HepG2 (cell line): ENCODE results near the gene EXOC1. TPM values are rescaled to one million over a fixed set of nuclear protein-coding genes. Genes with fewer than 3 reads are reported as not detected.
A peak's percentile ranks its signal among the peaks of the same experiment; 100 is the strongest.

Source experiments
- CBX5 ChIP-seq: sonication (generic); formaldehyde crosslinking; IDR thresholded peaks from 2 replicates; pipeline ENCODE4 v1.4.0; 2020; ENCODE audit warnings: missing genetic modification reagents, borderline replicate concordance
- DPF2 ChIP-seq: sonication (generic); formaldehyde crosslinking; IDR thresholded peaks from 2 replicates; pipeline ENCODE4 v1.4.0; 2020; ENCODE audit warnings: mild to moderate bottlenecking, low read depth, missing genetic modification reagents, borderline replicate concordance
- GABPA ChIP-seq, 2 experiments: IDR thresholded peaks; 2 replicates each; pipeline ENCODE4 v1.6.1; 2011 to 2016; ENCODE audit warnings: low read depth in 2 of 2, low read length in 1 of 2, missing biosample characterization in 1 of 2, missing genetic modification characterization in 1 of 2
- GTF3A ChIP-seq: sonication (generic); formaldehyde crosslinking; conservative IDR thresholded peaks from 2 replicates; pipeline ENCODE4 v1.4.0; 2020; ENCODE audit warnings: mild to moderate bottlenecking, missing genetic modification reagents
- HOXA3 ChIP-seq: sonication (generic); formaldehyde crosslinking; IDR thresholded peaks from 2 replicates; pipeline ENCODE4 v1.5.0; 2020; ENCODE audit warnings: missing genetic modification reagents
- KDM5A ChIP-seq: fragments of 200-600 bp; sonication (generic); IDR thresholded peaks from 2 replicates; pipeline ENCODE4 v1.7.0; 2018; ENCODE audit warnings: antibody characterized with exemption, mild to moderate bottlenecking, low read length, borderline replicate concordance
- PHF20 ChIP-seq: sonication (generic); formaldehyde crosslinking; IDR thresholded peaks from 2 replicates; pipeline ENCODE4 v1.5.0; 2020; ENCODE audit warnings: mild to moderate bottlenecking, missing genetic modification reagents
- RBM22 ChIP-seq: fragments of 200-400 bp; formaldehyde crosslinking; optimal IDR thresholded peaks from 2 replicates; pipeline ENCODE3; 2017; ENCODE audit warnings: mild to moderate bottlenecking, low read length, moderate library complexity
- SALL2 ChIP-seq: sonication (generic); formaldehyde crosslinking; IDR thresholded peaks from 2 replicates; pipeline ENCODE4 v1.8.1; 2023; ENCODE audit warnings: mild to moderate bottlenecking, missing genetic modification reagents, inconsistent platforms
- SMAD9 ChIP-seq: sonication (generic); formaldehyde crosslinking; IDR thresholded peaks from 2 replicates; pipeline ENCODE4 v1.5.1; 2020; ENCODE audit warnings: mild to moderate bottlenecking, missing genetic modification reagents
- ZMYM4 ChIP-seq: sonication (generic); formaldehyde crosslinking; IDR thresholded peaks from 2 replicates; pipeline ENCODE4 v1.8.1; 2023; ENCODE audit warnings: mild to moderate bottlenecking, missing genetic modification reagents
- ZNF317 ChIP-seq: sonication (generic); formaldehyde crosslinking; IDR thresholded peaks from 2 replicates; pipeline ENCODE4 v1.5.0; 2020; ENCODE audit warnings: mild to moderate bottlenecking, missing genetic modification reagents
- ZNF382 ChIP-seq: sonication (generic); formaldehyde crosslinking; IDR thresholded peaks from 2 replicates; pipeline ENCODE4 v1.5.0; 2020; ENCODE audit warnings: missing genetic modification reagents, mild to moderate bottlenecking, borderline replicate concordance
- ZNF841 ChIP-seq: sonication (generic); formaldehyde crosslinking; IDR thresholded peaks from 2 replicates; pipeline ENCODE4 v1.8.1; 2023; ENCODE audit warnings: missing genetic modification reagents, borderline replicate concordance
- polyA plus RNA-seq, 8 experiments: library from polyadenylated mRNA; depleted of rRNA in 3 of 8; stranded (reverse) in 7 of 8; unstranded in 1 of 8; fragments of >200 nt; fragmentation: Illumina TruSeq in 4 of 8; extraction: Trizol in 4 of 8; gene quantifications; 2 replicates each; pipeline versions ENCODE4 v1.2.1 to v1.2.3, GENCODE V29; 2011 to 2016; ENCODE audit warnings: low read depth in 4 of 8, missing spikeins in 1 of 8, mixed read lengths in 1 of 8; ENCODE audit not compliant: insufficient read depth in 1 of 8
- total RNA-seq, 5 experiments: library from RNA; depleted of rRNA; stranded (reverse); fragments of >200 nt; fragmentation: Illumina TruSeq; extraction: Trizol; gene quantifications; 2 replicates each; pipeline ENCODE4 v1.2.3, GENCODE V29; 2016; ENCODE audit warnings: low read depth in 1 of 5
- TF ChIP-seq, protein P1 (sequence below): IDR thresholded peaks from 2 replicates; pipeline ENCODE4 v1.6.1; 2016; ENCODE audit warnings: control low read depth
- TF ChIP-seq, protein P2 (sequence below): sonication (generic); formaldehyde crosslinking; IDR thresholded peaks from 2 replicates; pipeline ENCODE4 v1.4.0; 2020; ENCODE audit warnings: missing genetic modification reagents
- TF ChIP-seq, protein P3 (sequence below): sonication (generic); formaldehyde crosslinking; IDR thresholded peaks from 2 replicates; pipeline ENCODE4; 2020; ENCODE audit warnings: missing genetic modification reagents, mild to moderate bottlenecking, borderline replicate concordance
- TF ChIP-seq, protein P4 (sequence below), 2 experiments: sonication (generic) in 1 of 2; formaldehyde crosslinking in 1 of 2; IDR thresholded peaks; 2 replicates each; pipeline versions ENCODE4 v1.5.1 to v1.6.1; 2011 to 2020; ENCODE audit warnings: borderline replicate concordance in 1 of 2, low read depth in 1 of 2, low read length in 1 of 2, mild to moderate bottlenecking in 1 of 2, missing genetic modification reagents in 1 of 2, moderate library complexity in 1 of 2
- TF ChIP-seq, protein P5 (sequence below): sonication (generic); formaldehyde crosslinking; IDR thresholded peaks from 2 replicates; pipeline ENCODE4 v1.5.1; 2020; ENCODE audit warnings: mild to moderate bottlenecking, missing genetic modification reagents, borderline replicate concordance

EXOC1 gene
- total and polyA plus RNA-seq, 2 of the 13 experiments (the other 11 are each of a cell fraction or from before 2014, with no cell fraction given) = 9.1 to 18.4 TPM

DNA sequence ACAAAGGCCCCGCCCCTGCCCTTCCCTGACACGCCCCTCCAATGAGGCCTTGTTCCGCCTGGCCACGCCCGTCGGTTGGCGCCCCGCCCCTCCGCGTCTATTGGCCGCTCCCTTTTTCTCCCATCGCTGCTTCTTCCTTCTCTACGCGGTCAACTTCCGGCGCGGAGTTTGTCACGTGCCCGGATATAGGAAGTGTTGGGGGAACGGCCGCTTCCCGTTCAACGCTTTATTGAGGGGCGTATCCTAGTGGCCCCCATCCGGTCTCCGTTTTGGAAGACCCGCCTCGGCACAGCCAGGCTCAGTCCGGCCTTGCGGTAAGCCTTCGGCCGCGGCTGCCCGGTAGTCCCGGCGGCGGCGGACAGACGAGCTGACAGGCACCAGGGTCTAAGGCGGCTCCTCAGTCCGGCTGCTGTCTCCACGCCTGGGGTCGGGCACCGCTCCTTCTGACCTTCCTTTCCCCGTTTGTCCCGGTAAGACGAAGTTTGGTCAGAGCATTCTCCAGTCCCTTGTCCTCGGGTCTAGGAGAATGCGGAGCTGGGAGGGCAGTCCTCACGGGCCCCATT, at the start of gene EXOC1 (continued):
- no peak for TF ChIP-seq ZNF841
- TF ChIP-seq KDM5A = peak; percentile 53; the same call in 1 of the 2 replicates
- no peak for TF ChIP-seq RBM22
- TF ChIP-seq, protein P1, sequence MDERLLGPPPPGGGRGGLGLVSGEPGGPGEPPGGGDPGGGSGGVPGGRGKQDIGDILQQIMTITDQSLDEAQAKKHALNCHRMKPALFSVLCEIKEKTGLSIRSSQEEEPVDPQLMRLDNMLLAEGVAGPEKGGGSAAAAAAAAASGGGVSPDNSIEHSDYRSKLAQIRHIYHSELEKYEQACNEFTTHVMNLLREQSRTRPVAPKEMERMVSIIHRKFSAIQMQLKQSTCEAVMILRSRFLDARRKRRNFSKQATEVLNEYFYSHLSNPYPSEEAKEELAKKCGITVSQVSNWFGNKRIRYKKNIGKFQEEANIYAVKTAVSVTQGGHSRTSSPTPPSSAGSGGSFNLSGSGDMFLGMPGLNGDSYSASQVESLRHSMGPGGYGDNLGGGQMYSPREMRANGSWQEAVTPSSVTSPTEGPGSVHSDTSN (CRISPR knock-in tag) = no peak
- TF ChIP-seq SMAD9 (CRISPR knock-in tag) = no peak
- TF ChIP-seq CBX5 (CRISPR knock-in tag) = peak; percentile 61; the same call in 1 of the 2 replicates
- peak; percentile 66 for TF ChIP-seq ZNF317 (CRISPR knock-in tag)
- TF ChIP-seq, protein P2, sequence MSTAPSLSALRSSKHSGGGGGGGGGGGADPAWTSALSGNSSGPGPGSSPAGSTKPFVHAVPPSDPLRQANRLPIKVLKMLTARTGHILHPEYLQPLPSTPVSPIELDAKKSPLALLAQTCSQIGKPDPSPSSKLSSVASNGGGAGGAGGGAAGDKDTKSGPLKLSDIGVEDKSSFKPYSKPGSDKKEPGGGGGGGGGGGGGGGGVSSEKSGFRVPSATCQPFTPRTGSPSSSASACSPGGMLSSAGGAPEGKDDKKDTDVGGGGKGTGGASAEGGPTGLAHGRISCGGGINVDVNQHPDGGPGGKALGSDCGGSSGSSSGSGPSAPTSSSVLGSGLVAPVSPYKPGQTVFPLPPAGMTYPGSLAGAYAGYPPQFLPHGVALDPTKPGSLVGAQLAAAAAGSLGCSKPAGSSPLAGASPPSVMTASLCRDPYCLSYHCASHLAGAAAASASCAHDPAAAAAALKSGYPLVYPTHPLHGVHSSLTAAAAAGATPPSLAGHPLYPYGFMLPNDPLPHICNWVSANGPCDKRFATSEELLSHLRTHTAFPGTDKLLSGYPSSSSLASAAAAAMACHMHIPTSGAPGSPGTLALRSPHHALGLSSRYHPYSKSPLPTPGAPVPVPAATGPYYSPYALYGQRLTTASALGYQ (CRISPR knock-in tag) = peak; percentile 74
- TF ChIP-seq ZNF382 (CRISPR knock-in tag) = no peak
- TF ChIP-seq GABPA (IDR thresholded peaks at IDR 0.05; ENCODE audit: low read depth, low read length) = peak; percentile 95
- peak; percentile 99 for TF ChIP-seq GABPA (CRISPR knock-in tag; IDR thresholded peaks at IDR 0.05; ENCODE audit: low read depth)
- no peak for TF ChIP-seq GTF3A (CRISPR knock-in tag)
- TF ChIP-seq ZMYM4 (CRISPR knock-in tag) = peak; percentile 99
- TF ChIP-seq HOXA3 (CRISPR knock-in tag) = peak; percentile 90
- no peak for TF ChIP-seq DPF2
- TF ChIP-seq PHF20 (CRISPR knock-in tag) = peak; percentile 95
- TF ChIP-seq, protein P3, sequence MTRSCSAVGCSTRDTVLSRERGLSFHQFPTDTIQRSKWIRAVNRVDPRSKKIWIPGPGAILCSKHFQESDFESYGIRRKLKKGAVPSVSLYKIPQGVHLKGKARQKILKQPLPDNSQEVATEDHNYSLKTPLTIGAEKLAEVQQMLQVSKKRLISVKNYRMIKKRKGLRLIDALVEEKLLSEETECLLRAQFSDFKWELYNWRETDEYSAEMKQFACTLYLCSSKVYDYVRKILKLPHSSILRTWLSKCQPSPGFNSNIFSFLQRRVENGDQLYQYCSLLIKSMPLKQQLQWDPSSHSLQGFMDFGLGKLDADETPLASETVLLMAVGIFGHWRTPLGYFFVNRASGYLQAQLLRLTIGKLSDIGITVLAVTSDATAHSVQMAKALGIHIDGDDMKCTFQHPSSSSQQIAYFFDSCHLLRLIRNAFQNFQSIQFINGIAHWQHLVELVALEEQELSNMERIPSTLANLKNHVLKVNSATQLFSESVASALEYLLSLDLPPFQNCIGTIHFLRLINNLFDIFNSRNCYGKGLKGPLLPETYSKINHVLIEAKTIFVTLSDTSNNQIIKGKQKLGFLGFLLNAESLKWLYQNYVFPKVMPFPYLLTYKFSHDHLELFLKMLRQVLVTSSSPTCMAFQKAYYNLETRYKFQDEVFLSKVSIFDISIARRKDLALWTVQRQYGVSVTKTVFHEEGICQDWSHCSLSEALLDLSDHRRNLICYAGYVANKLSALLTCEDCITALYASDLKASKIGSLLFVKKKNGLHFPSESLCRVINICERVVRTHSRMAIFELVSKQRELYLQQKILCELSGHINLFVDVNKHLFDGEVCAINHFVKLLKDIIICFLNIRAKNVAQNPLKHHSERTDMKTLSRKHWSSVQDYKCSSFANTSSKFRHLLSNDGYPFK (CRISPR knock-in tag) = peak; percentile 74; the same call in 1 of the 2 replicates
- TF ChIP-seq, protein P4, sequence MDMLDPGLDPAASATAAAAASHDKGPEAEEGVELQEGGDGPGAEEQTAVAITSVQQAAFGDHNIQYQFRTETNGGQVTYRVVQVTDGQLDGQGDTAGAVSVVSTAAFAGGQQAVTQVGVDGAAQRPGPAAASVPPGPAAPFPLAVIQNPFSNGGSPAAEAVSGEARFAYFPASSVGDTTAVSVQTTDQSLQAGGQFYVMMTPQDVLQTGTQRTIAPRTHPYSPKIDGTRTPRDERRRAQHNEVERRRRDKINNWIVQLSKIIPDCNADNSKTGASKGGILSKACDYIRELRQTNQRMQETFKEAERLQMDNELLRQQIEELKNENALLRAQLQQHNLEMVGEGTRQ (IDR thresholded peaks at IDR 0.05; ENCODE audit: low read depth, low read length) = peak; percentile 90
- TF ChIP-seq, protein P4 (CRISPR knock-in tag; IDR thresholded peaks at IDR 0.05; ENCODE audit: borderline replicate concordance) = peak; percentile 97; the same call in 1 of the 2 replicates
- peak; percentile 69; the same call in 1 of the 2 replicates for TF ChIP-seq SALL2 (CRISPR knock-in tag)
- TF ChIP-seq, protein P5, sequence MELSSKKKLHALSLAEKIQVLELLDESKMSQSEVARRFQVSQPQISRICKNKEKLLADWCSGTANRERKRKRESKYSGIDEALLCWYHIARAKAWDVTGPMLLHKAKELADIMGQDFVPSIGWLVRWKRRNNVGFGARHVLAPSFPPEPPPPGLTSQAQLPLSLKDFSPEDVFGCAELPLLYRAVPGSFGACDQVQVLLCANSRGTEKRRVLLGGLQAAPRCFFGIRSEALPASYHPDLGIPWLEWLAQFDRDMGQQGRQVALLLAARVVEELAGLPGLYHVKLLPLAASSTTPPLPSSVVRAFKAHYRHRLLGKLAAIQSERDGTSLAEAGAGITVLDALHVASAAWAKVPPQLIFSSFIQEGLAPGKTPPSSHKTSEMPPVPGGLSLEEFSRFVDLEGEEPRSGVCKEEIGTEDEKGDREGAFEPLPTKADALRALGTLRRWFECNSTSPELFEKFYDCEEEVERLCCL (CRISPR knock-in tag) = no peak
